Naive B cell (primary cell): ENCODE results near the gene OR10D3. TPM values are rescaled to one million over a fixed set of nuclear protein-coding genes. Genes with fewer than 3 reads are reported as not detected.

Experiments
- polyA plus RNA-seq, 6 donors: library from polyadenylated mRNA; unstranded; fragments of 300-500 nt; fragmentation: Illumina TruSeq; gene quantifications; one replicate each; pipeline ENCODE4 v1.2.3, GENCODE V29; 2021; ENCODE audit warnings: low read depth in 6 of 6

Gene OR10D3
- polyA plus RNA-seq, 6 donors from 2014 or later = not detected

Other genes starting within 250 kb of the OR10D3 start
- not detected for gene OR4D5, start 243.7 kb upstream of the OR10D3 start, polyA plus RNA-seq
- gene OR6T1, start 239.5 kb upstream of the OR10D3 start, polyA plus RNA-seq = not detected
- gene OR10S1, start 205.6 kb upstream of the OR10D3 start, polyA plus RNA-seq = not detected
- gene OR10G6, start 188.2 kb upstream of the OR10D3 start, polyA plus RNA-seq = not detected
- not detected for gene OR10G4, start 170.3 kb upstream of the OR10D3 start, polyA plus RNA-seq
- not detected for gene OR10G9, start 160.3 kb upstream of the OR10D3 start, polyA plus RNA-seq
- not detected for gene OR10G8, start 156.5 kb upstream of the OR10D3 start, polyA plus RNA-seq
- not detected for gene OR10G7, start 142.0 kb upstream of the OR10D3 start, polyA plus RNA-seq
- 10 to 100 TPM in 4 of 6 donors, 1 to 10 TPM in 1, not detected in 1; 4.5 to 15.8 (median 11.6) TPM for gene VWA5A, start 67.9 kb upstream of the OR10D3 start, polyA plus RNA-seq
- not detected for gene OR8G1, start 57.8 kb downstream of the OR10D3 start, polyA plus RNA-seq
- gene OR8G5, start 73.0 kb downstream of the OR10D3 start, polyA plus RNA-seq = not detected
- gene OR8D1, start 130.6 kb downstream of the OR10D3 start, polyA plus RNA-seq = not detected
- not detected for gene OR8D2, start 136.9 kb downstream of the OR10D3 start, polyA plus RNA-seq
- not detected for gene OR8B2, start 201.2 kb downstream of the OR10D3 start, polyA plus RNA-seq
- not detected for gene OR8B3, start 215.7 kb downstream of the OR10D3 start, polyA plus RNA-seq
- gene OR8B4, start 241.5 kb downstream of the OR10D3 start, polyA plus RNA-seq = not detected